ENCODE results near the gene DAPK3.
"Not testable (repeated sequence)": the region's sequence is repeated elsewhere in the genome, so short reads cannot be mapped to it uniquely, and the experiment has no call there.

DAPK3 gene

GRCh38 chr19:3970808-3971598, at the start of gene DAPK3:
DAPK3 (minus strand) TSS chr19:3971099; CDS start chr19:3969735, 1,364 bp downstream.
- peak; percentile 95 for DNase-seq

GRCh38 chr19:4019578-4019977, 48.7 kb upstream of the DAPK3 start:
- DNase-seq, result no peak

DNA sequence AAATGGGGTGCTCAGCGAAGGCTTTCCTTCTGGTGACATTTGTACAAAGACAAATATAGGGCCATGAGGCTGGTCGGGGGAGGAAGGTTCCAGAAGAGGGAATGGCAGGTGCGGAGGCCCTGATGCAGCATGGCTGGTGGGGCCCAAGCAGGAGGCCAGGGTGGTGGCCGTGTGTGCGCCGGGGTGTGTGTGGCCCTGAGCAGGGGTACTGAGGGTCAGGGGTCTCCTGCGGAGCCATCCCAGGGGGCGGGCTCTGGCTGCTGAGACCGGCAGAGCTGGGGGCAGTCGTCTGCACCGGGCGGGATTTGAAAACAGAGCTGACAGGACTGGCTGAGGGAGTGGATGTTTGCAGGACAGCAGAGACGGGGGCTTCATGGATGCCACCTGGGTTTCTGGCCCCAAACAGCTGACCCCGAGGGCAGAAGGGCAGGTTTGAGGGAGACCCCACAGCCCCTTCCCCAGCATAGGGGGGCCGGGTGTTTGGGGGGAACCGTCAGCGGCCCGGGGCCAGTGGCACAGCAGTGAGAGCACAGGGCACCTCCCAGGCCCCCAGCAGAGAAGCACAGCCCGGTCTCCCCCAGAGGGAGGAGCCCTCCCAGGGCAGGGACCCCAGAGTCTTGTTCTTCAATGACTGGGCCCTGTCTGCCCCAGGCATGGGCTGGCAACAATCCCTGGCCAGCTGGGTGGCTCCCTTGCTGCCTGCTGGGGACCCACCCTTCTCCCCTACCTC, 48.0 kb upstream of the DAPK3 start:
- no peak for DNase-seq

GRCh38 chr19:4018140-4018613, 47.3 kb upstream of the DAPK3 start:
- no peak for DNase-seq

DNA sequence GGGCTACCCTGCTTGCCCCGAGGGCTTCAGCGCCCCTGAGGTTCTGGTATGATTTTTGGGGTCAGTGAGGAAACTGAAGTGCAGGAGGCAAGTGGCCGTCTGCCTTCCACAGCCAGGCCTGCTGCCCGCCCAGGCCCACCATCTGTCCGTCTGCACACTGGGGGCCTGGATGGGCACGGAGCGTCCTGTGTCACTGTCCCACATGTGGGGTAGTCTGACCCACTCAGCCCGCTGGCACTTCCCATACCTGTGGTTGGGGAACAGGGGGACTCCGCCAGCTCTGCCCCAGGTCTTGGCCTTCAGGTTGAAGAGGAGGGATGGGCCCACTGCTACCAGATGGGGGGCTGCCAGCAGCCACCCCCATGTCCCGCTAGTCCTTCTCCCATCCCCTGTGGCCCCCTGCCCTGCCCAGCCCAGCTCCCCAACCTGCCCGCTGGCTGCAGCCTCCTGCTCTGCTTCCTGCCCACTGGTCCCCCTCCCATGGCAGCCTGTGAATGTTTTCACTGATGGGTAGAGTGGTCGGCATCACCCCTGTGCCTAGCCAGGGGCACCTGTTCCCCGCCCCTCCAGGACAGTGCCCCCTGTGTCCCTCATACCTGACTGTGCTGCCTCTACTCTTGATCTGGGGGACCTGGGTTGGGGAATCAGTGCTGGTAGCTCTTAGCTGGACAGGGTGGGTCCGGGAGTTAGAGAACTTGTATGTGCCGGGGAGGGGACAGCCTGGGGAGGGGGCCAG, 46.2 kb upstream of the DAPK3 start:
- DNase-seq, result no peak

GRCh38 chr19:4016486-4016885, 45.6 kb upstream of the DAPK3 start:
- DNase-seq, result no peak

GRCh38 chr19:4015705-4016402, 45.0 kb upstream of the DAPK3 start:
- no peak for DNase-seq

- DNase-seq, result no peak
Observed at GRCh38 chr19:4014541-4015491, 43.9 kb upstream of the DAPK3 start.

GRCh38 chr19:4013886-4014540, 43.1 kb upstream of the DAPK3 start:
- no peak for DNase-seq

DNA sequence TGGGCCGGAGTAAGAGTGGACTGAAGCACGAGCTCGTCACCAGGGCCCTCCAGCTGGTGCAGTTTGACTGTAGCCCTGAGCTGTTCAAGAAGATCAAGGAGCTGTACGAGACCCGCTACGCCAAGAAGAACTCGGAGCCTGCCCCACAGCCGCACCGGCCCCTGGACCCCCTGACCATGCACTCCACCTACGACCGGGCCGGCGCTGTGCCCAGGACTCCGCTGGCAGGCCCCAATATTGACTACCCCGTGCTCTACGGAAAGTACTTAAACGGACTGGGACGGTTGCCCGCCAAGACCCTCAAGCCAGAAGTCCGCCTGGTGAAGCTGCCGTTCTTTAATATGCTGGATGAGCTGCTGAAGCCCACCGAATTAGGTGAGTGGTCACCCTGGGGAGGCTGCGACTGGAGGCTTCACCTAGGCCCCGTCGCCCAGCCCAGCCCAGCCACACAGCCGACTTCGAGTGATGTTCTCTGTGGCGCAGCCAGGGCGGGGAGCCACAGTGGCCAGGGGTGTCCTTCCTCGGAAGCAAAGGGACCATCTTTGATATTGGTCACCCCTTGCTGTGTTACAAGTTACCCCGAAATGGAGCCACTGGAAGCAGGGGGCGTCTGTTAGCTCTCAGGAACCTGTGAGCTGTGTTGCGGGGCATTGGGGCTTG, 42.2 kb upstream of the DAPK3 start:
- DNase-seq, result no peak

DNA sequence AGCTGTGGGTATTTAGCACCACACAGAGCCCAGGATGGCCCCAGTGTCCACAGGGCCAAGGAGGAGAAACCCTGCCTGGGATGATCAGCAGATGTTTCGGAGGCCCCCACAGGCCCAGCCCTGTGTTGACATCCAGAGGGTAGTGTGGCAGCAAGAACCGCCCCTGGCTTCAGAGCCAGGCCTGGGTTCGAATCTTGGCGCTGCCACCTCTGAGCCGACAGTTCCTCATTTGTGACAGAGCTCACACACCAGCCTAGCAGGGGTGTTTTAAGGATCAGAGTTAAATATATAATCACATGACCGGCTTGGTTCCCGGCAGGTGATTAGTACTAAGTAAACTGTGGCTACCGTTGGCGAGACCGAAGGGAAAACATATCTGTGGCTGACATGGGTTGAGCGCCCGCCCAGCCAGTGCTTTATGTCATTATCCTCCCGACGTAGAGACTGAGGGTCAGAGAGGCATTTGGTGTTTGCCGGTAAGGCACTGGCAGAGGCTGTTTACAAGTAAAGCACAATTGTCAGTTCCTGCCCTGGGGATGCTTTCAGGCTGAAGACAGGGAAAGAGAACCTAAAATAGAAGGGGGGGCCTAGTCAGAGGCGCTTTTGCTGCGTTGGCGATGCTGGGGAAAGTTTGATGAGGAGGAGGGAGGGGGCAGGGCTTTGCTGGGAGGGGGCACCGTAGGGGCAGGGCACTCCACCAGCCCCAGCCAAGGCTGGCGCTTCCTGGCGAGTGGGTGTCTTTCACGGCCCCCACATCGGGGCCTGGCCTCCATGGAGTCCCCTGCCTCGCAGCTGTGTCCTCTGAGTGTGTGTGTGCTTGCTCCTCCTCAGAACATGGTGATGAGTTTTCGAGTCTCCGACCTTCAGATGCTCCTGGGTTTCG, 41.4 kb upstream of the DAPK3 start:
- no peak for DNase-seq

GRCh38 chr19:4011430-4011829, 40.5 kb upstream of the DAPK3 start:
- DNase-seq, result not testable (repeated sequence)

DNA sequence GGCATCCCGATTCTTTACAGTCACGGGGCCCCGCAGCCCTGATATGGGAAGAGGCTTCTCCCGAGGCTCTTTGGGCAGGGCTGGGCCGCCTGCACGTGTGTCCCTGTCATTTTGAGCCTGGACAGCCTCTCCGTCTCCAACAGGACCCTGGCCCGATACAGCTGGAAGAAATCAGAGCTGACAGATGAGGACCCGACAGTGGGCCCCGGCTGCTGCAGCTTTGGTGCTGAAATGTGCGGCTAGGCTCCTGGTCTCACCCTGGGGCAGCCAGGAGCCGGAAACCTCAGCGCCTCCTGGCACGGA, 39.9 kb upstream of the DAPK3 start:
- no peak for DNase-seq

- DNase-seq, result no peak
Observed at GRCh38 chr19:4009990-4010807, 39.3 kb upstream of the DAPK3 start.

GRCh38 chr19:4007836-4008539, 37.1 kb upstream of the DAPK3 start:
- DNase-seq, result peak; percentile 15

- peak; percentile 94 for DNase-seq
Observed at GRCh38 chr19:4007021-4007835, 36.3 kb upstream of the DAPK3 start, which contains the start of gene PIAS4. PIAS4 (plus strand) TSS chr19:4007736; CDS start chr19:4007761, 25 bp downstream.

- DNase-seq, result peak; percentile 7
Observed at GRCh38 chr19:4005436-4005835, 34.5 kb upstream of the DAPK3 start.
